IPS-NIHi7 (cell line): Measurements from ENCODE around the gene FKBP2.
A peak's percentile ranks its signal among the peaks of the same experiment; 100 is the strongest.

Experiments
- DNase-seq: peaks from one replicate; pipeline ENCODE4 v3.0.0; 2012; ENCODE audit warnings: mixed read lengths; ENCODE audit errors: extremely low spot score

The FKBP2 gene

DNA sequence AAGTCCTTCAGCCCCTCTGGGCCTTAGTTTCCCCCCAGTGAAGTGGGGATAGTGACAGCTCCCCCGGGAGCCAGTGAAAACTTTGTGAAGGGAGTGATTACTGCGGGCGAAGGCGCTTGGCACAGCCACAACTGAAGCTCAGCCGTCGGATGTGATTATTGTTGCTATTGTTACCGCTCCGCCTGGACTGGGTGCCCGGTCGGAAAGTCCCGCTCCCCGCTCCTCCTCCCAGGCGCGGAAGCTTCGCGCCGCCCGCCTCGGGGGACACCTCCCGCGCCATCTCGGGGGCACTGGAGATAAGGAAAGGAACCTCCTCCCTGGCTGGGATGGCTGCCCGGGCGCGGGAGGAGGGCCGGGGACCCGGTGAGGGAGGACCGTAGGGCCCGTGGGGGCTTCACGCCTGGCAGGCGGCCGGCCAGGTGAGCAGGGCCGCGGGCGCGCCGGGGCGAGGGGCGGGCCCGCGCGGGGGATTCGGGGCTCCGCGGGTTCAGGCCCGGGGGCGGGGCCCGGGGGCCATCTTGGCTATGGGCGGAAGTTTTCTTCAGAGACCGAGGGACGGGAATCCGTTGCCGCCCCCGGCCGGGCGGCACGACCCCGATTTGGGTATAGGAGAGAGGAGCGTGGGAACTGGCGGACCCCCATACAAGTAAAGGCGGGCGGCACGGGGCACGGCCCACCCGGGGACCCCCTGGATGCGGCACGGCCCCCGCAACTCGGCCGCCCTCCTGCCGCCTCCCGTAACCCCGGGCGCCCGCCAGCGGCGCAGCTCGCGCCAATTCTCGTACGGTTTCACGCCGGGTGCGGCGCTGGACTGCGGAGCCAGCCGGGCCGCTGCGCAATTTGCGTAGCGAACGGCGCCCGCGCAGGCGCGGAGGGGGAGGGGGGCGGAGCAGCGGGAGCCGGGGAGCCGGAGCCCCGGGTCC is 44.3 kb downstream of the FKBP2 start, which contains the start of gene GPR137:
Gene GPR137 (plus strand): TSS at position 887 of the 923 bp plus-strand sequence. CDS start 677 bp downstream, outside the sequence.
- DNase-seq: peak; percentile 82

- DNase-seq: no peak
Observed at GRCh38 chr11:64285885-64286800, 45.2 kb downstream of the FKBP2 start.

- no peak for DNase-seq
Observed at GRCh38 chr11:64286801-64287159, 45.9 kb downstream of the FKBP2 start.

- DNase-seq: no peak
Observed at GRCh38 chr11:64287676-64288352, 46.9 kb downstream of the FKBP2 start.

GRCh38 chr11:64288353-64288750 is 47.5 kb downstream of the FKBP2 start:
- DNase-seq: no peak

DNA sequence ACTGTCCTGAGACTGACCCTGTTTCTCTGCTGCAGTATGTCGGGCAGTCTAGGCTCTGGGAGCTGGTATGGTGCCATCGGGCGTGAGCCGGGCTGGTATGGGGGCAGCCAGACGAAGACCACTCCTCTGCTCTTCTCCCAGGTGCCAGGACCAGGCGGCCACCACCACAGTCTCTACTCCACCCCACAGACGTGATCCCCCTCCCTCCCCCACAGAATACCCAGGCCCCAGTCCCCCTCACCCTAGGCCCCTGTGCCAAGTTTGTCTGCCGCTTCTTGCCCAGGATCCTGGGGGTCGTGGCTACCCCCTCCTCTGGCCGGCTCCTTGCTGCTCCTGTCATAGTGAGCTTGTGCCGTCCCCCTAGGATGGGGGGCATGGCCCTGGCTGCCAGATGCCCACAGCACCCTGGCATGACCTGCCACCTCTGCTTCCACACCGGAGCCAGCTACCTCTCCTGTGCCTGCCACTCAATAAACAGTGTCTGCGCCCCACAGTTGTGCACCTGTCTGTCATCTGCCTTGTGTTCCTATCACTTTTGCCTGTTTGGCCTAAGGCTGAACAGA is 48.2 kb downstream of the FKBP2 start:
- DNase-seq: no peak

GRCh38 chr11:64290352-64291261 is 49.7 kb downstream of the FKBP2 start:
- no peak for DNase-seq

DNA sequence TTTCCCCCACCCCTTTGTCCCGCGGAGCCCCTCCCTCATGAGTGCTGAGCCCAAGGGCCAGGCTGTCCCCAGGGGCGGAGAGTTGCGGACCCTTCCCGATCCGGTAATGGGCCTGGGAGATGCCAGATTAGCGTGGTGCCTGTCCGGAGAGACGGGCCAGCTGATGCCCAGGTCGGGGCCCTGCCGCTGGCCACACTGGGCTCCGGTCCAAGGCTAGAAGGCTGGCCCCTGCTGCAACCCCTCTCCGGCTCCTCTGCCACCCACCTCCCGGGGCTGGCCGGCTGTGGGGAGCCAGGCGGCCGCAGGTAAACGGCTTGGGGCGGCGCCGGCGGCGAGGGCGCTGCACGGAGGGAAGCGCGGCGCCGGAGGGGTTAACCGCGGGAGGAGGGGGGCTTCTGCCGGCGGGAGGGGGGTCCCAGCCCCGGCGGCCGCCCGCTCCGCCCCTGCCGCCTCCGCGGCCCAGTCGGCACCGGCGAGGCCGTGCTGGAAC is 50.4 kb downstream of the FKBP2 start, which contains the start of gene KCNK4:
Gene KCNK4 (plus strand): TSS at position 41 of the 490 bp plus-strand sequence. CDS start 1,717 bp downstream, outside the sequence.
- no peak for DNase-seq

DNA sequence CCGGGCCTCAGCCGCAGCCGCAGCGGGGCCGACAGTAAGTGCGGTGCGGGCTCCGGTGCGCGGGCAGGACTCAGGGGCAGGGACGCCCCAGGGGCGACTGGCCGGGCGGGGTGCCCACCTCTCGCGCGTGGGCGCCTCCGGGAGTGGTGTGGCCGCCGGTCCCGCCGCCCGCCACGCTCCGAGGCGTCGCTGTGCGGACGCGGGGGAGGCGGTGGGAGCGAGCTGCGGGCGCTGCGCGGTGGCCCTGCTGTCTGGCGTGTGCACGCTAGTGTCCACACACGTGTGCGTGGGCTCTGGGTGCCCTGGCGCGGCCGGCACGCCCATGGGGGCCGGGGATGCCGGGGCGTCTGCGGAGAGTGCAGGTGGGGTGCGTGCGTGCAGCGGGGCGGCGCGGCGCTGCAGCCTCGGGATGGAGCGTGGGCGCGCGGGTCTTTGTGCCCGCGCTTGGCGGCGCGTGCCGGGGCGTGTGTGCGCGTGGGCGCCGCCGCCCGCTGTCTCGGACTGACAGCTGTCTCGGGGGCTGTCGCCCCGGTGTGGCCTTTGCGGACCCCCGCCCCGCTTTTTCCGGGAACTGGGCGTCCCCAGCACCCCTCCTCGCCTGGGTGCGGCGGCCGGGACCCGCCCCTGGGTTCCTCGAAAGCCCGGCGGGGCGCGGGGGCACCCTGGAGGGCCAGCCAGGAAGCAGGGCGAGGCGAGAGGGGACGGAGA is 51.0 kb downstream of the FKBP2 start:
- no peak for DNase-seq

GRCh38 chr11:64292460-64293254 is 51.8 kb downstream of the FKBP2 start:
- DNase-seq: no peak
